Keratinocyte (primary cell): ENCODE measurements around the gene SPPL2B. TPM values are rescaled to one million over a fixed set of nuclear protein-coding genes. Genes with fewer than 3 reads are reported as not detected.
"Not testable (repeated sequence)": the region's sequence is repeated elsewhere in the genome, so short reads cannot be mapped to it uniquely, and the experiment has no call there.

Source experiments
- DNase-seq: peaks from one replicate; pipeline ENCODE4 v3.0.0-alpha.2; 2011; ENCODE audit warnings: low read depth, missing footprints, low spot score
- FAIRE-seq: peaks from 2 replicates; lab custom pipeline; 2011; peaks lifted over from hg19 to GRCh38; lab: Jason Lieb, UNC
- H2AFZ ChIP-seq: 2 replicates; pipeline ENCODE4 v1.6.0; 2012; ENCODE audit warnings: low read length, control low read depth, inconsistent platforms; ENCODE audit not compliant: control insufficient read depth
- H3K27ac ChIP-seq: 2 replicates; pipeline ENCODE4 v1.5.1; 2011; ENCODE audit warnings: low read length; ENCODE audit not compliant: control insufficient read depth, insufficient read depth
- H3K27me3 ChIP-seq: 3 replicates; pipeline ENCODE4 v1.6.0; 2011; ENCODE audit warnings: low read length; ENCODE audit not compliant: control insufficient read depth, insufficient read depth; ENCODE audit errors: extremely low read depth
- H3K36me3 ChIP-seq, 2 experiments: 2 replicates in 1 of 2; 3 replicates in 1 of 2; pipeline ENCODE4 v1.5.1; 2011; ENCODE audit warnings: low read length in 2 of 2, mild to moderate bottlenecking in 1 of 2; ENCODE audit not compliant: control insufficient read depth in 2 of 2, insufficient read depth in 2 of 2; ENCODE audit errors: extremely low read depth in 1 of 2
- H3K4me1 ChIP-seq: 3 replicates; pipeline ENCODE4 v1.5.1; 2011; ENCODE audit warnings: low read length; ENCODE audit not compliant: control insufficient read depth, insufficient read depth; ENCODE audit errors: extremely low read depth
- H3K4me2 ChIP-seq: 3 replicates; pipeline ENCODE4 v1.6.0; 2011; ENCODE audit warnings: low read depth, low read length; ENCODE audit not compliant: control insufficient read depth, insufficient read depth; ENCODE audit errors: extremely low read depth
- H3K4me3 ChIP-seq, 3 experiments: fragments of 200-600 bp in 1 of 3; sonication (generic) in 1 of 3; 2 replicates in 2 of 3; 3 replicates in 1 of 3; pipeline ENCODE4 v1.5.1; 2011 to 2016; ENCODE audit warnings: low read length in 3 of 3, mild to moderate bottlenecking in 3 of 3, control low read depth in 2 of 3, inconsistent platforms in 1 of 3, low read depth in 1 of 3, mixed read lengths in 1 of 3, mixed run types in 1 of 3, moderate library complexity in 1 of 3; ENCODE audit not compliant: control insufficient read depth in 2 of 3, insufficient read depth in 2 of 3; ENCODE audit errors: extremely low read depth in 1 of 3
- H3K79me2 ChIP-seq: 2 replicates; pipeline ENCODE4 v1.6.0; 2012; ENCODE audit warnings: low read length; ENCODE audit not compliant: control insufficient read depth, insufficient read depth
- H3K9ac ChIP-seq: 3 replicates; pipeline ENCODE4 v1.6.0; 2011; ENCODE audit warnings: low read length; ENCODE audit not compliant: control insufficient read depth, insufficient read depth; ENCODE audit errors: extremely low read depth
- H3K9me1 ChIP-seq: 3 replicates; pipeline ENCODE4 v1.6.0; 2011; ENCODE audit warnings: low read length; ENCODE audit not compliant: control insufficient read depth, insufficient read depth; ENCODE audit errors: extremely low read depth
- H3K9me3 ChIP-seq: 2 replicates; pipeline ENCODE4 v1.5.1; 2012; ENCODE audit warnings: low read depth, low read length; ENCODE audit not compliant: control insufficient read depth
- H4K20me1 ChIP-seq: 3 replicates; pipeline ENCODE4 v1.6.0; 2011; ENCODE audit warnings: low read length; ENCODE audit not compliant: control insufficient read depth, insufficient read depth; ENCODE audit errors: extremely low read depth
- EZH2 ChIP-seq: IDR thresholded peaks from one replicate; pipeline ENCODE4 v1.6.1; 2012; ENCODE audit warnings: inconsistent platforms, mild to moderate bottlenecking, low read length, moderate library complexity
- dilution Hi-C: fragments of 300-500 bp; cut with MboI; formaldehyde crosslinking; loops from one replicate; pipeline ENCODE4 v1.7.0; 2020; ENCODE audit warnings: low sequenced_read_pairs; ENCODE audit not compliant: extremely low pct_ligation_motif_present
- polyA plus RNA-seq, 5 experiments: library from polyadenylated mRNA; depleted of rRNA in 3 of 5; stranded (reverse) in 3 of 5; stranded (forward) in 1 of 5; unstranded in 1 of 5; fragments of >200 nt; gene quantifications; 1 replicate in 1 of 5; 2 replicates in 3 of 5; 3 replicates in 1 of 5; pipeline versions ENCODE4 v1.2.1 to v1.2.3, GENCODE V29; 2011 to 2012; ENCODE audit warnings: missing spikeins in 2 of 5, low read depth in 1 of 5, low replicate concordance in 1 of 5
- TF ChIP-seq, protein P1 (sequence below), 3 experiments: IDR thresholded peaks in 1 of 3; conservative IDR thresholded peaks in 1 of 3; optimal IDR thresholded peaks in 1 of 3; 2 replicates in 2 of 3; 3 replicates in 1 of 3; pipeline versions ENCODE3 to v1.5.1; 2011; ENCODE audit warnings: low read length in 3 of 3, mild to moderate bottlenecking in 3 of 3, moderate library complexity in 2 of 3, control low read depth in 1 of 3, inconsistent platforms in 1 of 3; ENCODE audit not compliant: insufficient read depth in 2 of 3; ENCODE audit errors: extremely low read depth in 1 of 3

SPPL2B gene
- polyA plus RNA-seq, 1 donor (not counting 4 experiments of a cell fraction or from before 2014, with no cell fraction given), result 9.3 TPM

GRCh38 chr19:2394054-2394441 is 65.6 kb downstream of the SPPL2B start:
- no peaks in the 10 kb centered on the region for H3K79me2 ChIP-seq
- no peaks in the 10 kb centered on the region for H4K20me1 ChIP-seq
- no peaks in the 10 kb centered on the region for H3K9me3 ChIP-seq
- dilution Hi-C loops, result no loop called here
- H3K4me1 ChIP-seq, result no peaks in the 10 kb centered on the region
- no peak overlapping the region for H2AFZ ChIP-seq
- no peak overlapping the region for H3K4me2 ChIP-seq
- no peak overlapping the region for H3K27ac ChIP-seq
- FAIRE-seq, result no peak
- H3K4me3 ChIP-seq, result no peak overlapping the region
- H3K9ac ChIP-seq, result no peak overlapping the region
- H3K9me1 ChIP-seq, result no peaks in the 10 kb centered on the region
- H3K27me3 ChIP-seq, result no peaks in the 10 kb centered on the region
- TF ChIP-seq, protein P1, sequence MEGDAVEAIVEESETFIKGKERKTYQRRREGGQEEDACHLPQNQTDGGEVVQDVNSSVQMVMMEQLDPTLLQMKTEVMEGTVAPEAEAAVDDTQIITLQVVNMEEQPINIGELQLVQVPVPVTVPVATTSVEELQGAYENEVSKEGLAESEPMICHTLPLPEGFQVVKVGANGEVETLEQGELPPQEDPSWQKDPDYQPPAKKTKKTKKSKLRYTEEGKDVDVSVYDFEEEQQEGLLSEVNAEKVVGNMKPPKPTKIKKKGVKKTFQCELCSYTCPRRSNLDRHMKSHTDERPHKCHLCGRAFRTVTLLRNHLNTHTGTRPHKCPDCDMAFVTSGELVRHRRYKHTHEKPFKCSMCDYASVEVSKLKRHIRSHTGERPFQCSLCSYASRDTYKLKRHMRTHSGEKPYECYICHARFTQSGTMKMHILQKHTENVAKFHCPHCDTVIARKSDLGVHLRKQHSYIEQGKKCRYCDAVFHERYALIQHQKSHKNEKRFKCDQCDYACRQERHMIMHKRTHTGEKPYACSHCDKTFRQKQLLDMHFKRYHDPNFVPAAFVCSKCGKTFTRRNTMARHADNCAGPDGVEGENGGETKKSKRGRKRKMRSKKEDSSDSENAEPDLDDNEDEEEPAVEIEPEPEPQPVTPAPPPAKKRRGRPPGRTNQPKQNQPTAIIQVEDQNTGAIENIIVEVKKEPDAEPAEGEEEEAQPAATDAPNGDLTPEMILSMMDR (optimal IDR thresholded peaks at IDR 0.05 in 1 of 3, IDR thresholded peaks at IDR 0.05 in 1 of 3, conservative IDR thresholded peaks at IDR 0.05 in 1 of 3; ENCODE audit: extremely low read depth in 1 of 3, insufficient read depth in 2 of 3, low read length in 3 of 3), result no peak
- no peak for TF ChIP-seq EZH2
- DNase-seq, result no peak
- H3K36me3 ChIP-seq, result no peaks in the 10 kb centered on the region

- Histone ChIP-seq H3K9me1 (no peaks in the 10 kb centered on the region), H3K9ac (no peak overlapping the region), H4K20me1 (no peaks in the 10 kb centered on the region), H3K4me3 (no peak overlapping the region), H3K36me3 (no peaks in the 10 kb centered on the region), H3K4me1 (no peaks in the 10 kb centered on the region), H3K79me2 (no peaks in the 10 kb centered on the region), H3K4me2 (no peak overlapping the region), H3K27me3 (no peaks in the 10 kb centered on the region), H2AFZ (no peak overlapping the region), H3K27ac (no peak overlapping the region), H3K9me3 (no peaks in the 10 kb centered on the region)
- TF ChIP-seq, protein P1 (optimal IDR thresholded peaks at IDR 0.05 in 1 of 3, IDR thresholded peaks at IDR 0.05 in 1 of 3, conservative IDR thresholded peaks at IDR 0.05 in 1 of 3; ENCODE audit: extremely low read depth in 1 of 3, insufficient read depth in 2 of 3, low read length in 3 of 3), result no peak
- no peak for TF ChIP-seq EZH2
- dilution Hi-C loops, result no loop called here
- DNase-seq, result no peak
- FAIRE-seq, result no peak
Measured at GRCh38 chr19:2394442-2395292, 66.2 kb downstream of the SPPL2B start.

DNA sequence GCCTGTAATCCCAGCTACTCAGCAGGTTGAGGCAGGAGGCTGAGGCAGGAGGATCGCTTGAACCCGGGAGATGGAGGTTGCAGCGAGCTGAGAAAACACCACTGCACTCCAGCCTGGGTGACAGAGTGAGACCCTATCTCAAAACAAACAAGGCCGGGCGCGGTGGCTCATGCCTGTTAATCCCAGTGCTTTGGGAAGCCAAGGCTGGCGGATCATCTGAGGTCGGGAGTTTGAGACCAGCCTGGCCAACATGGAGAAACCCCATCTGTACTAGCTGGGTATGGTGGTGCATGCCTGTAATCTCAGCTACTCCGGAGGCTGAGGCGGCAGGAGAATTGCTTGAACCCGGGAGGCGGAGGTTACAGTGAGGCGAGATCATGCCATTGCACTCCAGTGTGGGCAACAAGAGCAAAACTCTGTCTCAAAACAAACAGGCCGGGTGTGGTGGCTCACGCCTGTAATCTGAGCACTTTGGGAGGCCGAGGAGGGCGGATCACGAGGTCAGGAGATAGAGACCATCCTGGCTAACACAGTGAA is 66.9 kb downstream of the SPPL2B start:
- H3K9me3 ChIP-seq, H3K79me2 ChIP-seq, H4K20me1 ChIP-seq, FAIRE-seq, H3K36me3 ChIP-seq, H3K27ac ChIP-seq, H3K4me2 ChIP-seq, H3K4me3 ChIP-seq, H3K4me1 ChIP-seq, H3K27me3 ChIP-seq, H3K9me1 ChIP-seq, H3K9ac ChIP-seq, H2AFZ ChIP-seq, dilution Hi-C loops, DNase-seq: not testable (repeated sequence)
